HFFc6 (cell line): Measurements from ENCODE around the gene XXYLT1. TPM values are rescaled to one million over a fixed set of nuclear protein-coding genes. Genes with fewer than 3 reads are reported as not detected.
"Not testable (repeated sequence)": the region's sequence is repeated elsewhere in the genome, so short reads cannot be mapped to it uniquely, and the experiment has no call there.

Source experiments
- DNase-seq: peaks from one replicate; pipeline ENCODE4 v3.0.0-alpha.2; 2018
- H3K27ac Mint-ChIP-seq: 2 replicates; pipeline ENCODE4 v1.8.0; 2020; ENCODE audit warnings: mild to moderate bottlenecking, mixed read lengths
- H3K27me3 Mint-ChIP-seq: 2 replicates; pipeline ENCODE4 v1.8.0; 2021; ENCODE audit warnings: mild to moderate bottlenecking, moderate library complexity, mixed read lengths; ENCODE audit not compliant: insufficient read depth
- H3K36me3 Mint-ChIP-seq: 2 replicates; pipeline ENCODE4 v1.8.0; 2021; ENCODE audit warnings: low read depth, mixed read lengths
- H3K4me1 Mint-ChIP-seq: 2 replicates; pipeline ENCODE4 v1.8.0; 2020; ENCODE audit warnings: low read depth, mixed read lengths
- H3K4me3 Mint-ChIP-seq: 2 replicates; pipeline ENCODE4 v1.8.0; 2020; ENCODE audit warnings: mild to moderate bottlenecking, moderate library complexity, mixed read lengths
- H3K9me3 Mint-ChIP-seq: 2 replicates; pipeline ENCODE4 v1.8.0; 2020; ENCODE audit warnings: mild to moderate bottlenecking, mixed read lengths
- total RNA-seq, 6 experiments: library from RNA; stranded (reverse); fragmentation: NEBNext Ultra II Directional; extraction: Animal tissue kit (Norgen Biotek cat#: 25700); gene quantifications; 2 replicates in 1 of 6; 3 replicates in 5 of 6; pipeline ENCODE4 v1.2.3, GENCODE V29; 2021
- TF ChIP-seq, protein P1 (sequence below): fragments of 200-600 bp; sonication (generic); IDR thresholded peaks from 2 replicates; pipeline ENCODE4 v1.5.0; 2021; ENCODE audit warnings: antibody characterized with exemption, mild to moderate bottlenecking

Gene XXYLT1
- total RNA-seq, 6 experiments from 2014 or later: 16.9 to 24.2 (median 18.3) TPM

DNA sequence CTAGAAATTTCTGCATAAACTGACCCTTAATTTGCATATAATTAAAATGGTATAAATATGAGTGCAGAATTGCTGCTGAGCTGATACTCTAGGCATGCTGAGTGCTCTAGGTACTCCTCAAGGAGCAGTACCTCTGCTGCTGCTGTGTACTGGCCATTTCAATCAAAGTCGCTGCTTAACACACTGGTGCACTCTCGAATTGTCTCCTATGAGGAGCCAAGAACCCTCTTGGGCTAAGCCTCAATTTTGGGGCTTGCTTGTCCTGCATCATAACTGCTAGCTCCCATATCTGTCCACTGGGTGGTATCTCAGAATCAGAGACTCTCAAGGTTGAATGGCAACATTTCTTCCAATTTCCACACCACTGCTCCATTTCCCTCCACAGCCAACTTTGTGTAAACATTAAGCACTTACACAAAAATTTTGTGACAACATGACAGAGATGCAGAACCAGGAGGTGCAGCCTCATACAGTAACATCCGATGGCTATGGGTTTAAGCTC lies 82.5 kb downstream of the XXYLT1 start:
- H3K27me3 Mint-ChIP-seq: peaks cover 3% of the 10 kb centered on the region
- H3K27ac Mint-ChIP-seq: peak overlapping the region; percentile 97
- H3K9me3 Mint-ChIP-seq: peaks cover 10% of the 10 kb centered on the region
- H3K36me3 Mint-ChIP-seq: peaks cover 25% of the 10 kb centered on the region
- TF ChIP-seq, protein P1, sequence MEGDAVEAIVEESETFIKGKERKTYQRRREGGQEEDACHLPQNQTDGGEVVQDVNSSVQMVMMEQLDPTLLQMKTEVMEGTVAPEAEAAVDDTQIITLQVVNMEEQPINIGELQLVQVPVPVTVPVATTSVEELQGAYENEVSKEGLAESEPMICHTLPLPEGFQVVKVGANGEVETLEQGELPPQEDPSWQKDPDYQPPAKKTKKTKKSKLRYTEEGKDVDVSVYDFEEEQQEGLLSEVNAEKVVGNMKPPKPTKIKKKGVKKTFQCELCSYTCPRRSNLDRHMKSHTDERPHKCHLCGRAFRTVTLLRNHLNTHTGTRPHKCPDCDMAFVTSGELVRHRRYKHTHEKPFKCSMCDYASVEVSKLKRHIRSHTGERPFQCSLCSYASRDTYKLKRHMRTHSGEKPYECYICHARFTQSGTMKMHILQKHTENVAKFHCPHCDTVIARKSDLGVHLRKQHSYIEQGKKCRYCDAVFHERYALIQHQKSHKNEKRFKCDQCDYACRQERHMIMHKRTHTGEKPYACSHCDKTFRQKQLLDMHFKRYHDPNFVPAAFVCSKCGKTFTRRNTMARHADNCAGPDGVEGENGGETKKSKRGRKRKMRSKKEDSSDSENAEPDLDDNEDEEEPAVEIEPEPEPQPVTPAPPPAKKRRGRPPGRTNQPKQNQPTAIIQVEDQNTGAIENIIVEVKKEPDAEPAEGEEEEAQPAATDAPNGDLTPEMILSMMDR: peak; percentile 49
- DNase-seq: peak; percentile 22
- H3K4me3 Mint-ChIP-seq: peak overlapping the region; percentile 49
- peaks cover 63% of the 10 kb centered on the region for H3K4me1 Mint-ChIP-seq

DNA sequence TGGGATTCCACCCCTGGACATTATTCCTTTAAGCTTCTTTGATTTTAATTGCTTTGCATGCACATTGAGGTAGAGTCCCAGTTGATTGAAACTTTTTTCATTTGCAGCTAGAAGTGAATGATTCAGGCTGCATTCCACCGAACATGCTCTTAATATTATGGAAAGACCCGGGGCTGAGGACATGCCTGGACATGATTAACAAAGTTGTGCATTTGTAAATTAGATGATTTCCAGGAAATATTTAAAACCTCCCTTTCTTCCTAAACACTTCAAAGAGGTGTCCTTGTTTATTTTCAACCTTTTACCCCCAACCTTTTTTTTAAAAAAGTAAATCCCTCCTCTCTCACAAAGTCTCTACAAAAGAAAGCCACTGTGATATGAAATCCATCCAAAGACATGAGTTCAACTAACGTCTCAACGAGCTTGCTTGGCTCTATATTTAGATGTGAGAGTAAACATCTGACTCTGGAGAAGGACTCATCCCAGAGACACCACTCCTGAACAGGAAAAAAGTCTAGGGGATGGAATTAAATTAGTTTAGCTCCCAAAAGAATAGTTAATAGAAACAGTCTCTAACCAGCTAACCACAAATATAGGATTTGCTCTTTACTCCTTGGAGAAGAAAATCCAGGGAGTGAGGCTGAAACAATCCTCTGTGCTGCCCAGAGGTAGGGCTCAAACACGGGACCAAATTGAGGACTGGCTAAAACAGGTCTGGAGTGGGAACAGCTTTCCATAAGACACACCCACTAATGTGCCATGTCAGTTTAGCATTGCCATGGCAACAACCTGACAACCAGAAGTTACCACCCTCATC lies 83.1 kb downstream of the XXYLT1 start:
- peak; percentile 67 for DNase-seq
- TF ChIP-seq, protein P1: no peak
- Mint-ChIP-seq H3K27ac (peak overlapping the region; percentile 97), H3K4me1 (peaks cover 69% of the 10 kb centered on the region), H3K36me3 (peaks cover 30% of the 10 kb centered on the region), H3K4me3 (peak overlapping the region; percentile 70), H3K9me3 (peaks cover 10% of the 10 kb centered on the region), H3K27me3 (peaks cover 3% of the 10 kb centered on the region)

DNA sequence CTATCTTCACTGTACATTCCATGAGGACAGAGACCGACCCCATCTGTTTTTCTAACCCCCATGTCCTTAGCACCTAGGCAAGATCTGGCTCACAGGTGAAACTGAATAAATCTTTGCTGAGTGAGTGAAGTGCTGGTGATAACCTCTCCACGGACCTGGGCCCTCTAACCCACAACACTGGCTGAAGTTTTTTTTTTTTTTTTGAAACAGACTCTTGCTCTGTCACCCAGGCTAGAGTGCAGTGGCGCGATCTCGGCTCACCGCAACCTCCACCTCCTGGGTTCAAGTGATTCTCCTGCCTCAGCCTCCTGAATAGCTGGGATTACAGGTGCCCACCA lies 84.3 kb downstream of the XXYLT1 start:
- H3K27ac Mint-ChIP-seq: peak overlapping the region; percentile 70
- H3K9me3 Mint-ChIP-seq, H3K27me3 Mint-ChIP-seq, DNase-seq, H3K4me3 Mint-ChIP-seq: not testable (repeated sequence)
- peaks cover 81% of the 10 kb centered on the region for H3K4me1 Mint-ChIP-seq
- H3K36me3 Mint-ChIP-seq: peaks cover 27% of the 10 kb centered on the region

DNA sequence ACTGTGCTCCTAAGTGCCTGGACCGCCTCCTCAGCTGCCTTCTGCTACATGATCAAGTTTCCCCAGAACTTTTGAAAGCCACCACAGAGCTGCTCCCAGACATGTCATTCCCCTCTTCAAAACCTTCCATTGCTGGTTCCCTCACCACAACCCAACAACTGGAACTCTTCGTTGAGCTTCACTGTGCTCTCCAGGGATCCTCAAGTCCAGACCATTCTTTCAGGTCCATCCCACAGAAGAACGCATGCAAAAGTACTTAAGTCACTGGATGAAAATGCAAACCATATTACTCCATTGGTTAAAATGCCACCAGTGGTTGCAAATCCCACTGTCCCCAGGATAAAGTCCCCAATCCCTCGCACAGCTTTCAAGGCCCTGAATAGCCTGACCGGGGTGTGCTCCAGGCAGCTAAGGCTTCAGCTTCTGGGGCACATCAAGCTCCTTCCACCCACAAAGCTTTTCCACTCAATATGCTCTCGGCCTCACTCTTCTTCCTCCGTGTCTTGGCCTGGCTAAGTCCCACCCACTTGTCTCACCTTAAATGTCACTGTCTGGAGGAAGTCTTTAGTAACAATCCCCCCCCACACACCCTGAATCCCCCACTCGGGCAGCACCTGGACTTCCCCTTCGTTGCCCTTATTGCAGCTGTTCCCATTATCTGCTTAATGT lies 84.8 kb downstream of the XXYLT1 start:
- TF ChIP-seq, protein P1: no peak
- Mint-ChIP-seq H3K9me3 (peaks cover 2% of the 10 kb centered on the region), H3K4me1 (peaks cover 86% of the 10 kb centered on the region), H3K27me3 (peaks cover 3% of the 10 kb centered on the region), H3K4me3 (no peak overlapping the region), H3K27ac (peak overlapping the region; percentile 70), H3K36me3 (peaks cover 22% of the 10 kb centered on the region)
- no peak for DNase-seq

DNA sequence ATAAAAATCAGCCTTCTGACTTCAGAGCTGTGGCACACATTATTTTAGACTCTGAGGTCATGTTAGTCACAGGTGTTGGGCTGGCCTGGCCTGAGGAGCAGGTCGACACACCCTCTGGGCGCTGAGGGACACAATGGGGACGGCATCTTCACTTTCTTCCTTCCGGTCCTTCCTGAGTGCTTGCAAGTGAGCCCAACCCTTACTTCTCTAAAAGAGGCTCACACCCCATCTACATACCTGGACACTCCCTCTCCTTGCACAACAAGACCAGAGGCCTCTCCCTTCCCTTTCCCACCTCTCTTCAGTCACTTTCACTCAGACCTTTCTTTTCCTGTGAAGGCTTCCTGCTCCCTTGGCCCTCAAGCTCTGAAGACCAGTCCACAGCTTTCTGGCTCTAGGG lies 85.4 kb downstream of the XXYLT1 start:
- Mint-ChIP-seq H3K4me1 (peaks cover 90% of the 10 kb centered on the region), H3K4me3 (no peak overlapping the region), H3K27me3 (peaks cover 3% of the 10 kb centered on the region), H3K36me3 (peaks cover 19% of the 10 kb centered on the region), H3K9me3 (no peaks in the 10 kb centered on the region), H3K27ac (peak overlapping the region; percentile 70)
- no peak for DNase-seq
- TF ChIP-seq, protein P1: no peak
